ENCODE data around the gene IQCK.

DNA sequence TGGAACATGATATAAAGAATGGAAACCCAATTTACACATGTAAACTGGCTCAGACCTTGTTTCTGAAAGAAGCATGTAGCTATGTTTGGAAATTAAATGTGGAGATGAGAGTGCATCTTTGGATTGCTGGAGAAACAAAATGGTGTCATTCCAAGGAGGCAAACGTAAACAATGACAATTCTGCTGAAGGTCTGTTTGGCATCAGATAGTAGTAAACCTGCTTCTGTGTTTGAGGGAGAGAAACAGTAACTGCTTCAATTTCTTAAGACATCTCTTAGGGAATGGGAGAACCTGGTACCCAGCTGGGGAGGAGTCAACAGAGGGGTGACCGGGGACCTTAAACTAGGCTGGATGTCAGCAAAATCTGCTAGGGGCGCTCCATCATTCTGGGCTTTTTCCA lies 143.1 kb downstream of the IQCK start:
- TF ChIP-seq CTCF (IDR thresholded peaks at IDR 0.05; ENCODE audit: low read depth, low read length) (no peak), EZH2phosphoT487 (IDR thresholded peaks at IDR 0.05; ENCODE audit: low read depth) (no peak)
